AG04450 (cell line): Measurements from ENCODE around the gene WDR33. TPM values are rescaled to one million over a fixed set of nuclear protein-coding genes. Genes with fewer than 3 reads are reported as not detected.
A peak's percentile ranks its signal among the peaks of the same experiment; 100 is the strongest.

Source experiments
- CTCF ChIA-PET: fragments of 300-600, 350-600 bp; formaldehyde crosslinking; extraction: SDS; loops from one replicate; lab custom pipeline; 2022; ENCODE audit warnings: antibody characterized with exemption, inconsistent platforms; lab: Charles Lee
- POLR2A ChIA-PET: fragments of 350-600 bp; formaldehyde crosslinking; extraction: SDS; loops from one replicate; lab custom pipeline; 2021; ENCODE audit warnings: antibody characterized with exemption, inconsistent platforms; lab: Yijun Ruan, JAX
- DNase-seq: peaks from one replicate; pipeline ENCODE4 v3.0.0-alpha.2; 2011; ENCODE audit warnings: low read depth, low spot score
- H3K27ac ChIP-seq: one replicate; pipeline ENCODE4 v1.5.1; 2012; ENCODE audit warnings: low read depth, low read length, control low read depth
- H3K27me3 ChIP-seq: one replicate; pipeline ENCODE4 v1.6.0; 2012; ENCODE audit warnings: low read length; ENCODE audit not compliant: control insufficient read depth, insufficient read depth
- H3K4me3 ChIP-seq: 2 replicates; pipeline ENCODE4 v1.5.1; 2011; ENCODE audit warnings: mild to moderate bottlenecking, low read depth, low read length, control low read depth
- H3K9me3 ChIP-seq: 2 replicates; pipeline ENCODE4 v1.5.1; 2012; ENCODE audit warnings: low read length; ENCODE audit not compliant: control insufficient read depth, insufficient read depth
- CTCF ChIP-seq: IDR thresholded peaks from 2 replicates; pipeline ENCODE4 v1.5.1; 2011; ENCODE audit warnings: low read depth, low read length, control low read depth, inconsistent platforms
- polyA plus RNA-seq: library from polyadenylated mRNA; depleted of rRNA; stranded (reverse); fragments of >200 nt; gene quantifications from 2 replicates; pipeline ENCODE4 v1.2.3, GENCODE V29; 2011; rRNA removed
- small RNA-seq: library from RNA; depleted of rRNA; stranded (forward); fragments of <200 nt; gene quantifications from one replicate; pipeline ENCODE3, GENCODE V24; 2012; ENCODE audit warnings: low read depth; ENCODE audit not compliant: insufficient read length

The WDR33 gene
- polyA plus RNA-seq, 1 experiment, result 54.1 TPM

DNA sequence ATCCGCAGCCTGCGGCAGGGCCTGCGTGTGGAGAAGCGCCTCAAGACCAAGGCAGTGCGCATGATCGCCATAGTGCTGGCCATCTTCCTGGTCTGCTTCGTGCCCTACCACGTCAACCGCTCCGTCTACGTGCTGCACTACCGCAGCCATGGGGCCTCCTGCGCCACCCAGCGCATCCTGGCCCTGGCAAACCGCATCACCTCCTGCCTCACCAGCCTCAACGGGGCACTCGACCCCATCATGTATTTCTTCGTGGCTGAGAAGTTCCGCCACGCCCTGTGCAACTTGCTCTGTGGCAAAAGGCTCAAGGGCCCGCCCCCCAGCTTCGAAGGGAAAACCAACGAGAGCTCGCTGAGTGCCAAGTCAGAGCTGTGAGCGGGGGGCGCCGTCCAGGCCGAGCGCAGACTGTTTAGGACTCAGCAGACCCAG is 159.6 kb downstream of the WDR33 start:
- no peaks in the 10 kb centered on the region; the same call in 1 of the 2 replicates for H3K9me3 ChIP-seq
- DNase-seq, result no peak
- no peak overlapping the region for H3K27ac ChIP-seq
- ChIA-PET CTCF (interaction anchor here (1.5 to 5.1 kb wide), 3 partner anchors 24 to 61 kb away, joined by 5 to 22 read pairs (median 7); partner anchors contain the start of gene LIMS2), POLR2A (no interaction called here)
- TF ChIP-seq CTCF, result no peak
- no peak overlapping the region for H3K4me3 ChIP-seq
- H3K27me3 ChIP-seq, result no peaks in the 10 kb centered on the region

Small RNA genes lying within 50 kb of the gene (small RNA-seq; reads per million reads assigned to genes)
- not detected for gene RF00017
- not detected for gene RF00019
- not detected for gene RNU6-395P
- gene RNY4P7, result 16.7 reads per million, percentile 77 among the genes with 10 or more reads in this experiment

Other genes with a start within 250 kb of the WDR33 start
- not detected in 2 replicates for gene GPR17, start 165.0 kb downstream of the WDR33 start, polyA plus RNA-seq
- 6.3 and 8.7 TPM in 2 replicates for gene LIMS2, start 135.6 kb downstream of the WDR33 start, polyA plus RNA-seq
- 4.3 and 5.3 TPM in 2 replicates for gene SFT2D3, start 109.7 kb downstream of the WDR33 start, polyA plus RNA-seq
- gene POLR2D, start 47.0 kb upstream of the WDR33 start, polyA plus RNA-seq, result 14.7 and 15.3 TPM in 2 replicates
- gene AMMECR1L, start 74.8 kb upstream of the WDR33 start, polyA plus RNA-seq, result 15.3 and 15.4 TPM in 2 replicates
- 13.3 and 15.0 TPM in 2 replicates for gene SAP130, start 216.9 kb upstream of the WDR33 start, polyA plus RNA-seq